Measurements from ENCODE around the gene CHST14. TPM values are rescaled to one million over a fixed set of nuclear protein-coding genes. Genes with fewer than 3 reads are reported as not detected.

The CHST14 gene
- total RNA-seq, 1 experiment from 2014 or later = 5.8 TPM

DNA sequence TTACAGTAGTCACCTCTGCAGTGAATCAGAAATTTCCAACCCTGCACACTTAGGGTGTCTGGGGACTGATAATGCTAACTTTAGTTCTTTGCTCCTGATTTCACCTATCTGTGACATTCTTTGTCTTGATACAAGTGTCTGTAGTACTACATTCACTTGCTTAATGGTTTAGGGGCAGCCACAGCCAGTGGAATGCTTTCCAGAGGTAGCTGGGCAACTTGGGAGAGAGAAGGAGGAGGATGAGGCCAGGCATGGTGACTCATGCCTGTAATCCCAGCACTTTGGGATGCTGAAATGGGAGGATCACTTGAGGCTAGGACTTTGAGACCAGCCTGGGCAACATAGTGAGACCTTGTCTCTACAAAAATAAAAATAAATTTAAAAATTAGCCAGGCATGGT is 21.5 kb upstream of the CHST14 start:
- TF ChIP-seq, protein P1, sequence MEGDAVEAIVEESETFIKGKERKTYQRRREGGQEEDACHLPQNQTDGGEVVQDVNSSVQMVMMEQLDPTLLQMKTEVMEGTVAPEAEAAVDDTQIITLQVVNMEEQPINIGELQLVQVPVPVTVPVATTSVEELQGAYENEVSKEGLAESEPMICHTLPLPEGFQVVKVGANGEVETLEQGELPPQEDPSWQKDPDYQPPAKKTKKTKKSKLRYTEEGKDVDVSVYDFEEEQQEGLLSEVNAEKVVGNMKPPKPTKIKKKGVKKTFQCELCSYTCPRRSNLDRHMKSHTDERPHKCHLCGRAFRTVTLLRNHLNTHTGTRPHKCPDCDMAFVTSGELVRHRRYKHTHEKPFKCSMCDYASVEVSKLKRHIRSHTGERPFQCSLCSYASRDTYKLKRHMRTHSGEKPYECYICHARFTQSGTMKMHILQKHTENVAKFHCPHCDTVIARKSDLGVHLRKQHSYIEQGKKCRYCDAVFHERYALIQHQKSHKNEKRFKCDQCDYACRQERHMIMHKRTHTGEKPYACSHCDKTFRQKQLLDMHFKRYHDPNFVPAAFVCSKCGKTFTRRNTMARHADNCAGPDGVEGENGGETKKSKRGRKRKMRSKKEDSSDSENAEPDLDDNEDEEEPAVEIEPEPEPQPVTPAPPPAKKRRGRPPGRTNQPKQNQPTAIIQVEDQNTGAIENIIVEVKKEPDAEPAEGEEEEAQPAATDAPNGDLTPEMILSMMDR (IDR thresholded peaks at IDR 0.05; ENCODE audit: unreplicated experiment) = no peak
- H3K4me3 Mint-ChIP-seq (ENCODE audit: unreplicated experiment) = no peak overlapping the region
- no peaks in the 10 kb centered on the region for H3K27me3 Mint-ChIP-seq (ENCODE audit: insufficient read depth, unreplicated experiment)
- DNase-seq (ENCODE audit: unreplicated experiment) = peak; percentile 50
- POLR2A ChIA-PET = interaction anchor here (0.6 to 2.1 kb wide), 2 partner anchors 9 to 42 kb away, joined by 3 to 9 read pairs; partner anchors contain the start of gene BAHD1
- no peaks in the 10 kb centered on the region for H3K9me3 Mint-ChIP-seq (ENCODE audit: unreplicated experiment)
- H3K27ac Mint-ChIP-seq (ENCODE audit: low read depth, unreplicated experiment) = no peak overlapping the region
- H3K4me1 Mint-ChIP-seq (ENCODE audit: insufficient read depth, unreplicated experiment) = peaks cover 29% of the 10 kb centered on the region
- CTCF ChIA-PET = interaction anchor here (0.6 to 1.6 kb wide), 4 partner anchors 20 to 170 kb away, joined by 3 to 7 read pairs (median 4); no protein-coding TSS in a partner anchor
- intact Hi-C loops (cut with micrococcal nuclease) = loop anchor here (10.0 kb wide), 1 partner anchor 116 kb away; the partner anchor contains the start of genes CCDC32 and RPUSD2
- no TSS peak for BruUV-seq (replicated peaks)
- H3K36me3 Mint-ChIP-seq (ENCODE audit: insufficient read depth, unreplicated experiment) = no peaks in the 10 kb centered on the region

DNA sequence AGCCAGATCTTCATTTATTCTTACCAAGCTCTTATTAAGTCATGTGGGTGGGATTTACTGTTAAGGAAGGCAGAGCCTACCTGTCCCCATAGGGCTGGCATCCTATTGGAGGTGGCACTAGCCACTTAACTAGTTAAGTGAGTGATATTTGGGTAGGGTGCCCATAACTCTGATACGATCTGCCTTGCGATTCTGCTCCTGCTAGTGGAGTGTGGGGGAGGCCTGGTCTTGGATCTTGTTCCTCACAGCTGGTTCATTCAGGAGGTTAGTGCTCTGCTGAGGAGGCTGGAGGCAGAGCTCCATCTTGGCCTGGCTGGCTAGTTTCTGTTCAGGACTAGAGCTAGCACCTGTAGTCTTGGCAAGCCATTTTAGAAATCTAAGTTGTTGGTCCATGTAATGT is 20.7 kb upstream of the CHST14 start:
- TF ChIP-seq, protein P1 (IDR thresholded peaks at IDR 0.05; ENCODE audit: unreplicated experiment) = no peak
- intact Hi-C loops (cut with micrococcal nuclease) = no loop called here
- Mint-ChIP-seq H3K9me3 (ENCODE audit: unreplicated experiment) (no peaks in the 10 kb centered on the region), H3K36me3 (ENCODE audit: insufficient read depth, unreplicated experiment) (no peaks in the 10 kb centered on the region), H3K4me1 (ENCODE audit: insufficient read depth, unreplicated experiment) (peaks cover 31% of the 10 kb centered on the region), H3K27me3 (ENCODE audit: insufficient read depth, unreplicated experiment) (no peaks in the 10 kb centered on the region), H3K27ac (ENCODE audit: low read depth, unreplicated experiment) (no peak overlapping the region), H3K4me3 (ENCODE audit: unreplicated experiment) (no peak overlapping the region)
- BruUV-seq (replicated peaks) = no TSS peak
- no peak for DNase-seq (ENCODE audit: unreplicated experiment)
- CTCF ChIA-PET = interaction anchor here (0.5 to 1.6 kb wide), 6 partner anchors 9 to 171 kb away, joined by 3 to 7 read pairs (median 4); partner anchors contain the start of gene BAHD1
- POLR2A ChIA-PET = interaction anchor here (1.0 to 2.1 kb wide), 2 partner anchors 10 to 115 kb away, joined by 3 to 9 read pairs; partner anchors contain the start of genes BAHD1 and CCDC32

GRCh38 chr15:40451527-40452158 is 19.1 kb upstream of the CHST14 start:
- H3K27ac Mint-ChIP-seq (ENCODE audit: low read depth, unreplicated experiment) = no peak overlapping the region
- intact Hi-C loops (cut with micrococcal nuclease) = no loop called here

More at GRCh38 chr15:40451527-40452158, 19.1 kb upstream of the CHST14 start:
- Mint-ChIP-seq H3K4me3 (ENCODE audit: unreplicated experiment) (no peak overlapping the region), H3K36me3 (ENCODE audit: insufficient read depth, unreplicated experiment) (no peaks in the 10 kb centered on the region), H3K27me3 (ENCODE audit: insufficient read depth, unreplicated experiment) (no peaks in the 10 kb centered on the region), H3K4me1 (ENCODE audit: insufficient read depth, unreplicated experiment) (peaks cover 37% of the 10 kb centered on the region), H3K9me3 (ENCODE audit: unreplicated experiment) (no peaks in the 10 kb centered on the region)
- TF ChIP-seq, protein P1 (IDR thresholded peaks at IDR 0.05; ENCODE audit: unreplicated experiment) = no peak
- ChIA-PET CTCF (interaction anchor here (0.6 to 0.9 kb wide), 3 partner anchors 67 to 440 kb away, joined by 3 read pairs; no protein-coding TSS in a partner anchor), POLR2A (no interaction called here)
- DNase-seq (ENCODE audit: unreplicated experiment) = no peak
- no TSS peak for BruUV-seq (replicated peaks)

All from MCF 10A (cell line).